Measurements from ENCODE around the gene DEPP1. TPM values are rescaled to one million over a fixed set of nuclear protein-coding genes. Genes with fewer than 3 reads are reported as not detected.
A peak's percentile ranks its signal among the peaks of the same experiment; 100 is the strongest.

The DEPP1 gene
- total RNA-seq, 1 donor from 2014 or later: 25.7 TPM

- no peak for DNase-seq (ENCODE audit: extremely low spot score, unreplicated experiment)
- H3K4me1 Mint-ChIP-seq (ENCODE audit: unreplicated experiment): peaks cover 24% of the 10 kb centered on the region
- no peak overlapping the region for H3K27ac Mint-ChIP-seq
Measured at GRCh38 chr10:44969854-44970253, 8.8 kb downstream of the DEPP1 start.

GRCh38 chr10:44968500-44969400 lies 9.9 kb downstream of the DEPP1 start:
- no peak for DNase-seq (ENCODE audit: extremely low spot score, unreplicated experiment)

More at GRCh38 chr10:44969854-44970253, 8.8 kb downstream of the DEPP1 start:
- H3K27me3 Mint-ChIP-seq: no peaks in the 10 kb centered on the region
- H3K9me3 Mint-ChIP-seq: no peaks in the 10 kb centered on the region
- TF ChIP-seq CTCF (conservative IDR thresholded peaks at IDR 0.05): no peak
- no peak overlapping the region for H3K4me3 Mint-ChIP-seq
- peaks cover 19% of the 10 kb centered on the region for H3K36me3 Mint-ChIP-seq

GRCh38 chr10:44968091-44968490 lies 10.5 kb downstream of the DEPP1 start:
- DNase-seq (ENCODE audit: extremely low spot score, unreplicated experiment): no peak
- peaks cover 19% of the 10 kb centered on the region for H3K36me3 Mint-ChIP-seq
- no peaks in the 10 kb centered on the region for H3K27me3 Mint-ChIP-seq
- H3K27ac Mint-ChIP-seq: peak overlapping the region; percentile 18
- H3K9me3 Mint-ChIP-seq: no peaks in the 10 kb centered on the region
- TF ChIP-seq CTCF (conservative IDR thresholded peaks at IDR 0.05): no peak
- peaks cover 41% of the 10 kb centered on the region for H3K4me1 Mint-ChIP-seq (ENCODE audit: unreplicated experiment)
- H3K4me3 Mint-ChIP-seq: no peak overlapping the region

More at GRCh38 chr10:44968500-44969400, 9.9 kb downstream of the DEPP1 start:
- no peak overlapping the region for H3K27ac Mint-ChIP-seq
- no peaks in the 10 kb centered on the region for H3K9me3 Mint-ChIP-seq
- no peaks in the 10 kb centered on the region for H3K27me3 Mint-ChIP-seq
- peaks cover 19% of the 10 kb centered on the region for H3K36me3 Mint-ChIP-seq
- no peak for TF ChIP-seq CTCF (conservative IDR thresholded peaks at IDR 0.05)
- peaks cover 36% of the 10 kb centered on the region for H3K4me1 Mint-ChIP-seq (ENCODE audit: unreplicated experiment)
- no peak overlapping the region for H3K4me3 Mint-ChIP-seq

- H3K27me3 Mint-ChIP-seq: no peaks in the 10 kb centered on the region
- no peak for DNase-seq (ENCODE audit: extremely low spot score, unreplicated experiment)
- H3K4me3 Mint-ChIP-seq: no peak overlapping the region
- H3K9me3 Mint-ChIP-seq: no peaks in the 10 kb centered on the region
- no peak for TF ChIP-seq CTCF (conservative IDR thresholded peaks at IDR 0.05)
- peaks cover 46% of the 10 kb centered on the region for H3K4me1 Mint-ChIP-seq (ENCODE audit: unreplicated experiment)
- peaks cover 19% of the 10 kb centered on the region for H3K36me3 Mint-ChIP-seq
- peak overlapping the region; percentile 18 for H3K27ac Mint-ChIP-seq
Measured at GRCh38 chr10:44967616-44968015, 11.0 kb downstream of the DEPP1 start.

- Mint-ChIP-seq H3K4me1 (ENCODE audit: unreplicated experiment) (peaks cover 53% of the 10 kb centered on the region), H3K4me3 (no peak overlapping the region), H3K27me3 (no peaks in the 10 kb centered on the region), H3K36me3 (peaks cover 16% of the 10 kb centered on the region), H3K27ac (no peak overlapping the region), H3K9me3 (no peaks in the 10 kb centered on the region)
- no peak for DNase-seq (ENCODE audit: extremely low spot score, unreplicated experiment)
- TF ChIP-seq CTCF (conservative IDR thresholded peaks at IDR 0.05): peak; percentile 66
Measured at GRCh38 chr10:44966816-44967509, 11.6 kb downstream of the DEPP1 start.
